ENCODE measurements around the gene GNGT1.
"Not testable (repeated sequence)": the region's sequence is repeated elsewhere in the genome, so short reads cannot be mapped to it uniquely, and the experiment has no call there.

Gene GNGT1

DNA sequence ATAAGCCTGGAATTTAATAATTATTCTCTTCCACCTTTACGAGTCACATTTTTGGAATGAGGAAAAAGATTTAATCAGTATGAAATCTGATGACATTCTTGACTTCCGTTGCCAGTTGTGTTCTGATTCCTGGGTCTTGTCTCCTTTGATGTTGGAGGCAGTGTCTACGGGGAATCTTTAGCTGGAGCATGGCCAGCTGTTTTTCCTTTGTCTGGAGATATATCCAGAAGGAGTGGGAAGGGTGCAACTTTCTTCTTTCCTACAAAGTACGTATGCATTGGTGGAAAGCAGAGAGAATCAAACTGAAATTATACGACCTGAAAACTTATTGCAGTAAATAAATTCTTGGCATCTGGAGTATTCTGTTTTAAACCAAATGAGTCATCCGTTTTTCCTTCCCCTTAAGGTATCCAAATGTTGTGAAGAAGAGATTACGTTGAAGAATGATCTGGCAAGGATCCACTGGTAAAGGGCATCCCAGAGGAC, 8.3 kb downstream of the GNGT1 start:
- TF ChIP-seq, protein P1, sequence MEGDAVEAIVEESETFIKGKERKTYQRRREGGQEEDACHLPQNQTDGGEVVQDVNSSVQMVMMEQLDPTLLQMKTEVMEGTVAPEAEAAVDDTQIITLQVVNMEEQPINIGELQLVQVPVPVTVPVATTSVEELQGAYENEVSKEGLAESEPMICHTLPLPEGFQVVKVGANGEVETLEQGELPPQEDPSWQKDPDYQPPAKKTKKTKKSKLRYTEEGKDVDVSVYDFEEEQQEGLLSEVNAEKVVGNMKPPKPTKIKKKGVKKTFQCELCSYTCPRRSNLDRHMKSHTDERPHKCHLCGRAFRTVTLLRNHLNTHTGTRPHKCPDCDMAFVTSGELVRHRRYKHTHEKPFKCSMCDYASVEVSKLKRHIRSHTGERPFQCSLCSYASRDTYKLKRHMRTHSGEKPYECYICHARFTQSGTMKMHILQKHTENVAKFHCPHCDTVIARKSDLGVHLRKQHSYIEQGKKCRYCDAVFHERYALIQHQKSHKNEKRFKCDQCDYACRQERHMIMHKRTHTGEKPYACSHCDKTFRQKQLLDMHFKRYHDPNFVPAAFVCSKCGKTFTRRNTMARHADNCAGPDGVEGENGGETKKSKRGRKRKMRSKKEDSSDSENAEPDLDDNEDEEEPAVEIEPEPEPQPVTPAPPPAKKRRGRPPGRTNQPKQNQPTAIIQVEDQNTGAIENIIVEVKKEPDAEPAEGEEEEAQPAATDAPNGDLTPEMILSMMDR (IDR thresholded peaks at IDR 0.05; ENCODE audit: low read depth, low read length): no peak
- peak overlapping the region in 1 of 2 donors; percentile 21 for H3K4me3 ChIP-seq (replicated peaks in 1 of 2; ENCODE audit: low read depth in 2 of 2, low read length in 2 of 2)
- peak; percentile 80 to 94 for DNase-seq (ENCODE audit: low read depth in 2 of 2)

DNA sequence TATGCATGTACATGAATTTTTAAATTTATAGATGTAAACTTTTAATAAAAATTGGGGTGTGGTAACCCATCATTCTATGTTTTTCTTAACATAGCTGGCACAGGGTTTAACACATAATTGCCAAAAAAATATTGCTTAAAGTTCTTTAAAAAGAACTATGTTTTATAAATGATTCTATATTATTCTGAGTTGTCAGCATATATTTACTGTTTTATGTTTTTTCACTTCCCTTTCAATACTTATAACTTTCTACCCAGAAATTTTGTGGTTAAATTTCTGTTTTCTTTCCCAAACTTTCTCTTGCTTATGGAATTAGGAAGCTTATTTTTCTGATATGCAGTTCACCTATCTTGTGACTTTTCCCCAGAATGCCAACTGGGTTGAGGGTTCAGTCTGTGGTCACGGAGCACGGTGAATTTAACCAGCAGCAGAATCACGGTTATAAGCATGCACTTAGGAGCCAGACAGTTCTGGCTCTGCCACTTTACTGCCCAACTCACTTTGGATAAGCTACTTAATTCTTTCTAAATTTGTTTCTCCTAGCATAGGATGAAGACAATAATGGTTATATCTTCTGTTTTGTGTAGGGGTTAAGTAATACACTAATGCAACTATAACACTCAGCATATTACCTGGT, 9.0 kb downstream of the GNGT1 start:
- not testable (repeated sequence) for DNase-seq (ENCODE audit: low read depth in 2 of 2); H3K4me3 ChIP-seq (replicated peaks in 1 of 2; ENCODE audit: low read depth in 2 of 2, low read length in 2 of 2)

DNA sequence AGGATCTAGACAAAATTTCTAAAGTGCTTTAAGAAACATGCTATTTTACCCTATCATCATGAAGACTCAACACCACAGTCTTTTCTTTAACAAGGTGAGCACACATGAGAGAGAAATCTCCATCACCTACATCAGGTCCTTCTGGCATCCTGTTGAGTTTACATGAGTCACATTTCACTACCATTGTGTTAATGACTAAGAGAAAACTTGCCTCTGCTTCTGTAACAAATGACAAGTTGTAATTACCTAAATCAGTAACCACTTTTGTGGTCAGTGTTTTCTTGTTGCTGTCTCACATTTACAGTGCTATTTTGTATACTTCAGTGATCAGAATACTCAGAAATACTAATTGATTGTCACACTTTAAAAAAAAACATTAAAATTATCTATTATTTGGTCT, 9.5 kb downstream of the GNGT1 start:
- not testable (repeated sequence) for H3K4me3 ChIP-seq (replicated peaks in 1 of 2; ENCODE audit: low read depth in 2 of 2, low read length in 2 of 2); DNase-seq (ENCODE audit: low read depth in 2 of 2)

DNA sequence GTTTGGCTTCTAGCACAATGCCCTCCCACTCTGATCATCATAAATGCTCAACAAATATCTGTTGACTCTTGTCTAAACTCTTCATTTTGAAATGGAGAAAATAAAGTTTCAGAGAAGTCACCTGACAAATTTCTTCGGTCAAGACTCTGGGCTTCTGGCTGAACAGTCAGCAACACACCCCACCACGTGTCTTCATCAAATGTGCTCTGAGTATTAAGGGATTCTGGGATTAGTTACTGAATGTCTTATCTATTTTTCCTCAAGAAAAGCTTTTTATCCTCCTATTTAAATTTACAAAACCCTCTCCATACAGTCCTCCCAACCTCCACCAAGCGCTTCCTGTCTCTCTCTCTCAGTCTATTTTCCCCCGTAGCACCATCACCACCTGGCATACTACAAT, 9.9 kb downstream of the GNGT1 start:
- not testable (repeated sequence) for DNase-seq (ENCODE audit: low read depth in 2 of 2); H3K4me3 ChIP-seq (replicated peaks in 1 of 2; ENCODE audit: low read depth in 2 of 2, low read length in 2 of 2)

DNA sequence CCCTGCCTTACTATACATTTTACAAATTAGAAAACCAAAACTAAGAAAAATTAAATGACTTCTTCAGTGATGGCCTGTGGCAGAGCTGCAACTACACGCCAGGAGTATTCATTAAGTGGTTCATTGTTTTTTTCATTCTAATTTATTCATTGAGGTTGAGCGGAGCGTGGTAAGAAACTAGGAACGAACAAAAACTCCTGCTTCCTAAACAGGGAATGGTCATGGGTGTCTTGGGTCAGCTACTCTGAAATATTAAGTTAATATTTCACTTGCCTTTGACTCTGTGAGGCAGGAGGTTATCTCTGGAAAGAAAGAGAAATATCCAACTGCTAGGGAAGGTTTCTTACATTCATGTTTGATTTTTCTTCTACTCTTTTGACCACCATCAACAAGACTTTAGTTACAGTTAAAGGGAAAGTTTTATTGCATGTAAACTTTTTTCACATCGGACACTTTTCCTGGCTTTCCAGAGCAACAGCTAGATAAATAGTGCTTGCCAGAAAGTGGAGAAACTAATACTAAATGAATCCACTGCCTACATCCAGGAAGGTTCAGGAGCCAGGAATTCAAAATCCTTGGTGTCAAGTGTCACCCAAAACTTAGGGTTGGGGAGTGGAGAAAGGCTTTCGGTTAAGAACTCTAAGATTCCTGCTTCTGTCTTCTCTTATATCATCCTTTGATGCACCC, 14.3 kb downstream of the GNGT1 start:
- peak; percentile 36 to 45 for DNase-seq (ENCODE audit: low read depth in 2 of 2)
- H3K4me3 ChIP-seq (replicated peaks in 1 of 2; ENCODE audit: low read depth in 2 of 2, low read length in 2 of 2): peak overlapping the region; percentile 80
- TF ChIP-seq, protein P1 (IDR thresholded peaks at IDR 0.05; ENCODE audit: low read depth, low read length): no peak

DNA sequence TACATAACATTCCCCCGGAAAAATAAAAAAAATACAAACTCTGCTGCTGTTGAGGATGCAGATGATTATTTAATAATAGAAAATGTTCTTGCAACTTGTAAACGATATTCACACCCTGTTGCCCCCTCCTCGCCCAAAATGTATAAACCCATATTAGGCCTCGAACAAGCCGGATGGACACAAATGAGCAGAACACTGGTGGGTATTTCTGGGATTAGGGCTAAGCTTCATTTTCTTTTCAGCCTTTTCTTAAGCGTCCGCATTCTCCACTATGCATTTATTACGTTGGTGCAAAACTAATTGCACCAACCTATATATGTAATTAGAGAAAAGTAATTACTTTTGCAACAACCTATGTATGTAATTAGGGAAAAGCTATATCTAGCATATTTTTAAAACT, 14.8 kb downstream of the GNGT1 start:
- no peak for DNase-seq (ENCODE audit: low read depth in 2 of 2)
- TF ChIP-seq, protein P1 (IDR thresholded peaks at IDR 0.05; ENCODE audit: low read depth, low read length): no peak
- peak overlapping the region; percentile 80 for H3K4me3 ChIP-seq (replicated peaks in 1 of 2; ENCODE audit: low read depth in 2 of 2, low read length in 2 of 2)

DNA sequence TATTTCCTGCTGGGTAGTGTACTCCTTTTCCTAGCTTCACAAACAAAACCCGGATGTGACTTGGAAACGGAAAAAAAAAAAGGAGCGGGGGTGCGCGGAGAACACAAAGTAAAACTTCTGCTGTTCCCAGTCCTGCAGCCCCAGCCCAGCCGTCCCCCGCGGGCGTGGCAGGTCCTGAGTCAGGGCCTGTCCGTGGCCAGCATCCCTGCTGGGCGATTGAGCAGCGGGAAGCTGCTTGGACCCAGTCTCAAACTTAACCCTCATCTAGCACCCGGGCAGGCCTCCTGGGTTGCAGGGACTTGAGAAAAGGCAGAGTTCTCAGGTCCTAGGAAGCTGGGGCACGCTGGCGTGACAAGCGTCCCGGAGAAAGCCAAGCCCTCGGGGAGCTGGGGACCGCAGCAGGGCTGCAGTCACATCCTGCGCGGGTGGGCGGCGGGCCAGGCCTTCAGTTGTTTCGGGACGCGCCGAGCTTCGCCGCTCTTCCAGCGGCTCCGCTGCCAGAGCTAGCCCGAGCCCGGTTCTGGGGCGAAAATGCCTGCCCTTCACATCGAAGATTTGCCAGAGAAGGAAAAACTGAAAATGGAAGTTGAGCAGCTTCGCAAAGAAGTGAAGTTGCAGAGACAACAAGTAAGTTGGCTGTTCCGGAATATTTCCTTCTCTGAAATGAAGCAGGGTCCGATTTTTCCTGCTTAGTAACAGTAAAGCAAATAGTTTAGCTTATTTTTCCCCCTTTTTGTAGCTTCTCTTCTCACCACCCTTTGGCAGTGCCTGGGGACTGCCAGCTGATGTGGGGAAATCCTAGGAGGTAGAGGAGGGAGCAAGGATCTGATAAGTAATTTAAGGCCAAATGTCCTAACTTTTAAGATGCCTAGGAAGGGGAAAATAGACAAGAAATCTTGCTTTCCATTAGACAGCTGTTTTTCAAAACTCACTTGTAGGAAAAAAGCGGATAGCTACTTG, 15.5 kb downstream of the GNGT1 start, which contains the start of gene GNG11:
TSS of gene GNG11 (plus strand) at position 129 of the 960 bp plus-strand sequence. CDS start at position 532, 403 bp downstream.
- TF ChIP-seq, protein P1 (IDR thresholded peaks at IDR 0.05; ENCODE audit: low read depth, low read length): no peak
- peak; percentile 90 to 94 for DNase-seq (ENCODE audit: low read depth in 2 of 2)
- peak within 1 kb of the TSS; percentile 80 for H3K4me3 ChIP-seq (replicated peaks in 1 of 2; ENCODE audit: low read depth in 2 of 2, low read length in 2 of 2)

DNA sequence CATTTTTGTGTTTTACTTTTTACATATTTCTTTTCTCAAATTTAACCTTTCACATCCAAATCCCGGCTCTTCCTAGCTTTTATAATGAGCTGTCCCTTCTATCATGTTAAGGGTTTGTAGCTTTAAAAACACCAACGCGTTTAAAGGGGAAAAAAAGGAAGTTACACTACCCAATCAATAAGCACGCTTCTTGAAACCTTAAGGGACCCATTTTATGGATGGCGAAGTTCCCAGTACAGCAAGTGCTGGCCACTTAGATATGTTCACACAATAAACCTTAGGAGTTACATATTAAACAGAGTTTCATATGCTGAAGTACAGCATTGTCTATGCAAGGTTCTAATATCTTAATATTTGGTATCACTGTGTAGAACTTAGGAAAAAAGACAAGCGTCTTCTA, 16.9 kb downstream of the GNGT1 start:
- TF ChIP-seq, protein P1 (IDR thresholded peaks at IDR 0.05; ENCODE audit: low read depth, low read length): no peak
- DNase-seq (ENCODE audit: low read depth in 2 of 2): peak; percentile 55 to 56
- H3K4me3 ChIP-seq (replicated peaks in 1 of 2; ENCODE audit: low read depth in 2 of 2, low read length in 2 of 2): peak overlapping the region; percentile 80
